GM19351 (cell line): ENCODE data around the gene CPA1.

Source experiments
- ATAC-seq: cut with Tn5 transposase; IDR thresholded peaks from one replicate; pipeline ENCODE4 v1.9.1; 2021; ENCODE audit warnings: mild to moderate bottlenecking, moderate library complexity; ENCODE audit not compliant: unreplicated experiment

CPA1 gene

DNA sequence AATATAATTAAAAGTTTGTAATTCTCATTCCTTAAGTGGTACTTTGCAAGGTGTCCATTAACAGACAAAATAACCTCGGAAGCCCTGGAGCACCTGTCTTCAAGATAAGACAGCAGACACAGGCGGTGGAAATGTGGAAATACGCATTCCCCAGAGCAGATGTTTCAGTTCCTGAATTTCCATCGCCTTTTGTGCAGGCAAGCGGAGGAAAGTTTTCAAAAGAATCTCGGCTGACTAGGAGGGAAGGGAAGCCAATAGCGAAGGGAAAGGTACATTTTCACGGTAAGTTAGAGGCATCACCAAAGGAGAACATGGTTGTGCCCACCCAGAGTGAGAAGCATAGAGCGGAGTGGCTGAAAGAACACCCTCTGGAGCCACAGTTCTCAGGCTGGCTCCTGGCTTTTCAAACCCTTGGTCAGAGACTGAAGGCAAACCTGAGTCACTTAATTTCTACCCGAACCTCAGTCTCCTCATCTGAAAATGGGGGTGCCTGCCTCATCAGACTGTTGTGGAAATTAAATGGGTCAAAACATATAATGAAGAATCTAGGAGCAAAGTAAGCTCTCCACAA is 13.6 kb downstream of the CPA1 start:
- no peak for ATAC-seq

DNA sequence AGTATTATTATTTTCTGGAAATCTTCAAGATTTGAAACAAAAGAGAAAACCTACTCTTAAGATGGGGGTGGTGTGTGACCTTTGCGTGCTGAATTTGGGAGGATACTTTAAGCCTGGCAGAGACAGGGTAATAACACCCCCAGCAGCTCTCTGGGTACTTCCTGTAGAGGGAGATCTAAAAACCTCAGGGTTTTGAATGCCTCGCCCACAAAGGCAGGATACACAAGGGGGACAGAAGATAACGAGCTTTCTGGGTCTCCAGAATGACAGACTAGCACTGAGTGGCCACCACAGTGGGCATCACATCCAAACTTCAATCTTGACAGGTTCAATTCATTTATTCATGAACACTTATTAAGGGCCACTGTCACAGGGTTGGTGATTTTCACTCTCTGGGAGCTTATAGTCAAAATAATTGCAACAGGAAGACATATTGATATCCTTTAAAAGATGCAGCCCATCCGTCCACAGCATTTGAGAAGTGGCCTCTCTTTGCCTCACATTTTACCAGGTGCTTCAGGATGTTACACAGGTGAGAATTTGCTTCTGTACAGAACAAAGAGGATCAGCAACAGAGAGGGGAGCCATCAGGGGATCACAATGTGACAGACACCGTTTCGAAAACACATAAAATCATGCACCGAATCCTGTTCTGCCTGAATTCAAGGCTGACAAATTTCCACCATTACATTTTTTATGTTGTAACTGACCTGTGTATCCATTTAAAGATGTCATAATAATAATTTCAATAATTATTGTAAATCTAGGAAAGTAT is 14.3 kb downstream of the CPA1 start:
- no peak for ATAC-seq

DNA sequence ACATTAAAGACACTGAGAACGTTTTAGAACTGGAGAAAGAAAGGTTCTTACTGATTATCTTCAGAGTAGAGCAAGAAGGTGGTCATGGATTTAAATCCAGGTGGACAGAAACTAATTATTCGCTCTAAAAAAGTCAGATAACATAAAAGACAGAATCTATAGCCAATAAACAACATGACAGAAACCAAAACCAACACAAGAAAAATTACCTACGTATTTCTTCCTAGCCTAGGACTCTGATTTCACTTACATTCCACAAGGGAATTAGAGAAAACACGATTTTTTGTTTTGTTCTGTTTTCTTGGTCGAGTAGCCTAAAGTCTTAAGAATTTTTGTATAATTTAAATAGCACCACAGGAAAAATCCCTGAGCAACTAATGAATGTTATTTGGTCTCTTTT is 15.1 kb downstream of the CPA1 start:
- no peak for ATAC-seq

DNA sequence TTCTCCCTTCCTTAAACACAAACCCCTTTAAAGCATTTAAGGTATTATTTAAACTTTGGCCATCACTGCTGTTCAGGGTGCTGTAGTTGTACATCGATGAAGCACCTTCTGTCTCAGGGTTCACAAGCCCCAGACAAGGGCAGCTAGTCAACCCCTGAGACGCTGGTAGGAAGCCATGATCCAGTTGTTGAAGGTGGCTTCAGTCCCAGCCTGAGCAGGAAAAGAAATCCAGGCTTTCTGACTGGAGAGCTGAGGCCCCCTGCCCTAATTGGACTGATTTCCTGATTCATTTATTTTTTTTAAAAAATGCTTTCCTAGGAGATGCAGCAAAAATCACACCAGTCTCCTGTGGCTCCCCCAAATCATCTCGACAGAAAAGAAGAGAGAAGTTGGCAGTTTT is 15.8 kb downstream of the CPA1 start:
- ATAC-seq: no peak

DNA sequence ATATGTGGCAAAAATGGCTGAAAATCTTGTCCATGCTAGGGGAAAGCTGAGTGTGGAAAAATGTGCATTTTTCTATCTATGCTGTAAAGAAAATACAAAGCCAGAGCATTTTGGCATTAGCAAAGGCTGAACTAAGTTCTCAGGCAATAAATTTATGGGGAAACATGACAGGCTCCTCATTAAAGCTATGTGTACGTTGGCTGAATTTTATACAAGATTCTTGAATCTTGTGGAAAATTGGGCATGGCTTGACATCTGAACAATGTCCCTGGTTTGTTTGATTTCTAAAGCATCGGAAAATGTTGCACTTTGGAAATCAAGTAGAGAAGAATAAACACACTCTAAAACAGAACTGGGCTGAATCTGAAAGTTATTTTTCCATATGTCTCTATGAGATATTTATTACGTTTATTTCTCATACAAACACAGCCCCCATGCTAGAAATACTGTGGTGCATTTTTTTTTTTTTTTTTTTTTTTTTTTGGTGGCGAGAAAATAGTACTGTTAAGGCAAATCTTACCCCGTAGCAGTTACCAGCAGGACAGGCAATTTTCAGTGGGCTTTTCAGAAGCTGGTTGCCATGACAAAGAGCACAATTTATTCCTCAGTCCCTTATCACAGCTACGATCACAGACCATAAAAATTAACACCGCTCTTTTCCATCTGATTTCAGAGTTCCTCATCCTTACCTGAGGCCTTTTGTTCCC is 16.9 kb downstream of the CPA1 start:
- no peak for ATAC-seq

DNA sequence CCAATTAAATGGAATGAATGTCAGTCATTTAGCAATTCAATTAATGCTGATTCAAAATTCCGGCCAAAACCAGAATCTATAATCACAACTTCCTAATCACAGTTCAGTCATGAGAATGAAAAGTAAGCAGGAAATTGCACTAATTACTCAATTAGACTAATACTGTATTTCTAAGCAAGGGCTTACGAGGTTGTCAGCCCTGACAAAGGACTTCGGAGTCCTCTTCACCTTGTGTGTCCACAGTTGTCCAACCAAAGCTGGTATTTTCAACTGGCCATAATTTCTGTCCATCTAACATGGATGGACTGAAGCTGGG is 17.4 kb downstream of the CPA1 start:
- no peak for ATAC-seq

DNA sequence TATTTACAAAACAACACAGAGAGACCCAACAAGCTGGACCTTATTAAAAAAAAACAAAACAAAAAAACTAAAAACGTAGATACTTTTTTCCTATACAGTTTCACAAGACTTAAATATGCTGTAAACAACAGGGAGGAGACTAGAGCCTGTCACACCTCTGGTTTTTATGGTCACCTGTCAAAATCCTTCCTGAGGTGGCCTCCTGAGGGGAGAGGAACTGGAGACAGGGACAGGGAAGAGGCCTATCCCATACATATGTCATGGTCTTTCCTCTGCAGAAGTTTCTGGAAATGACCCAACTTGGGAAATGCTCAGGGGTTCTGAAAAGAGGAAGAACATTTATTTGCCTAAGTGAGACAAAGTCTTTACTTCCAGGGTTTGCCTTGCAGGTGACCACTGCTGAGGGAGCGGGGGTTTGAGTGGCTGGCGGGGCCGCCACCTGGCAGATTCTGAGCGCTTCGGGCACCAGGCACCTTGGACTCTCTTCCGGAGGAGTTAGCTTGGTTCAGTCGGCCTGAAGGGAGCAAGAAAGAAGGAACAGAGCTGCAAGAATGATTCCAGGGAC is 18.3 kb downstream of the CPA1 start:
- no peak for ATAC-seq

DNA sequence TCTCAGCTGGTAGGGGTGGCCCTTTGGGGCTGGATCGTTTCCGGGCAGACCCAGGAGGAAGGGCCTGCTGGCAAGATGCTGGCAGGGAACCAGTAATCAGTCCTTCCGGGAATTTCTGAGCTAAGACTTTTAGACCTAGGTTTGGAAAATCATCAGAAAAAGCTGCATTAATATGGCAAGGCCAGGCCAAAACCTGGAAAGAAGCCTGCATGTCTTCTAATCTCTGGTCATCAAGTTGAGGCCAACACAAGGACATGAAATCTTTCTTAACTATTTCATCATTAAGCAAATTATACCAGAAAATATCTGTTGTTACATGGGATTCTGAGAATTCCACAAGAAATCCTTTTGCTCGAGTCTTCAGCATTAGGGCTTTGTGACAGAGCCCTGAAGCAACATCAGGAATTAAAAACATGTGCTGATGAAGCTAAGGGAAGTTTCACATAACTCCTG is 19.9 kb downstream of the CPA1 start:
- no peak for ATAC-seq

DNA sequence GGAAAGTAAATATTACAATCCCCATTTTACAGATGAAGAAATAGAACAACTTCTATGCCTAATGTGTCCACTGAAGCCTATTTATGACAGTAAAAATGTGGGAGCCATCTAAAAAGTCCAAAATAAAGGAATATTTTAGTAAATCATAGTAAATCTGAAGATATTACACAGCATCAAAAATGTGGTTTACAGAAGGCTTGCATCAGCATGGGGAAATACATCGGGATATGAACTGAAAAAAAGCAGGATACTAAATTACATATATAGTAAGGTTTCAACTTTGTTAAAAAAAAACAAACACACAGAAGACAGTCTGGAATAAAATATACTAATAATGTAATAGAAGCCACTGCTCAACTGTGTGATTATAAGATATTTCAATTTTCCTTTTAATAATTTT is 20.8 kb downstream of the CPA1 start:
- ATAC-seq: no peak

DNA sequence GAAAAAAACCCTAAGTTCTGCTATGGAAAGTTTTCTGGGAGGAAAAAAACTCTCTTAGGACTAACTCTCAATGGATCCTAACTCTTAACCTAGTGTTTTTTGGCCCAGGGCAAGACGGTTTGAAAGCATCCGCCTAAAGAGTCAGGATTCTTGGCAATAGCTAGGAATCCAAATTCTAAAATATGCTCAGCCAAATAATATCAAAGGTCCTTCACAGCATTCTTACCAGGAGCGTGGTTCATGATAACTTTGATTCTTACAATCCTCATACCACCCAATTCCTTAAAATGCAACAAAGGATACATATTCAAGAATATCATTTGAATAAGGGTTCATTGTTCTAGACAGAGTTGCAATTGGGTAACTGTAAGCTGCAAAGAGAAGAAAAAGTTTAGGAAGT is 21.3 kb downstream of the CPA1 start:
- ATAC-seq: no peak

DNA sequence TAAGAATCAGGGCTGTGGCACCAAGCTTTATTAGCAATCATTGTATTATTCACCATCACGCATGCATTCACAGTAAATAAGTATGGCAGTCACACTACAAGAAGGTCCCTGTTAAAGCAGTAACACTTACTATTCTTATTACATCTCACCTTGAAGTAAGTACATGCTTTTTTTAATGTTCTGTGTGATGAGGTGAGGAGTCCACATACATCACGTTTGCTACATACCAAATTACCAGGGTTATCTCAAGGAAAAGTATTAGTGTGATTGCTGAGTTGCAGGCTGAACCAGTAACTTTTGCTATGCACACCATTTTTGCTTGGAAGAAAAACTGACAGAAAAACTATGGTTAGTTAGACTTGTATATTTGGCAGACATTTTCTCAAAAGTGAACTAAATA is 24.7 kb downstream of the CPA1 start:
- no peak for ATAC-seq

DNA sequence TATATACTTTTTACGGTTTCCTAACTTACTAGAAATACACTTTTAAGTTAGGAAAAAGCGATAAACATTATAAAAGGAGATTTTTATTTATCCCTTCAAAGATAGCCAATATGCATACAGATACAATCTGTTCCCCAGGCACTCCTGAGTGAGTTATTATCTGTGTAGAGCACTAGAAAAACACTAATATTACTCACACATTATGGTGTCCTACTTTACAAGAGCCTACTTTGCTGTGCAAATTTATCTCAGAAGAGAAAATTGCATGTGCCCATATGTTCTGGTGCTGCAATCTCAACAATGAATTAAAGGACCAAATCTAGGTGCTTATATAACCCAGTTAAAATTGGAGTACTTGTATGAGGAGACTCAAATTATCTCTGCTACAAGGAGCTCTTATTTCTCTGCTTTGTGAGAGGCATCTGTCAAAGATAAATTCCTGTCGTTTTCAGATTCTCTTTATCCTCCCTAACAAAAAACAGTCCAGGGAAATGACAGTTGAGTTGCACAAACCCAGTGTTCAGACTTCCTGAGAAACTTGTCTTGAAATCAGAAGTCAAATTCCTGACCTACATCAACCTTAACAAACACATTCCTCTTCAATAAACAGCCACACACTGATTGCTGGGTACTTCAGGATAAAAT is 28.9 kb downstream of the CPA1 start:
- no peak for ATAC-seq

DNA sequence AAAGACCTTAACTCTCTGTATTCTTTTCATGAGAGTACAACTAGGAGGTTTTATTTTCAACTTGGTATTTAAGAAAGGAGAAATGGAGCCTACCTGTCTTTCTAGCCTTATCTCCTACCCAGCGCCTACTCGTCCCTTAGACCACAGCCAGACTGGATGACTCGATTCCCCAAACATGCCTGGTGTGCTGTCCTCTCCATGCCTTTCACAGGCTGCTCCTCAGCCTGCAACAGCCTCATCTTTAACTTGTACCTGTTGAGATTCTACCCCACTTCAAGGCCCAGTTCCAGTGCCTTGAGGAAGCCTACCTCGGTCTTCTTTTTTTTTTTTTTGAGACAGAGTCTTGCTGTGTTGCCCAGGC is 29.4 kb downstream of the CPA1 start:
- ATAC-seq: no peak

DNA sequence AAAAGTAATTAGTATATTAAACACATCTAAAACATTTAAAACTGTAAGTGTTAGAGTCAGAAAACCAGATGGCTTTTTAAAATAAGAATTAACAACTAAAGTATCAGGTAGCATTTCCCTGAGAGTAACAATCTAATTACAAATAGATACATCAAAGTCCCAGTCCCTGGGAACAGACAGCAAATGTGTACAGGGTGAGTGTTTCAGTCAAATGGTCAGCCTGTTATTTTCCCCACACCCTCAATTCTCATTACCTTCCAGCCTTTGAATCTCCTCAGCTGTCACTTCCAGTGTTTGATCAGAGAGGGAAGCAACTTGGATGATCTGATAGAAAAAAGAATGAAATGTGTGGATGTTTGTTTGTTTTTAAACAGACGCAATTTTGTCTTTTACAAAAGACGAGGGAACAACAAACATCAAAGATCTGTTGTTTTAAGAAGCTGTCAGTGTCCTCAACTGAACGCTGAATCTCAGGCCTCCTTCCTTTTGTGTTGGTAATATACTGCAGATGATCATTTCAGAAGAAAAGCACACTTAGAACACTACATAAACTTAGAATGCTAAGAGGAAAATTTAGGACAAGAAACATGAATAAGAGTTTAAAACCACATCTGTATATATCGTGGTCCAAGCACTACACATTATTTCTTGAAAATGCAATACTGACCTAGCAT is 30.7 kb downstream of the CPA1 start:
- no peak for ATAC-seq

DNA sequence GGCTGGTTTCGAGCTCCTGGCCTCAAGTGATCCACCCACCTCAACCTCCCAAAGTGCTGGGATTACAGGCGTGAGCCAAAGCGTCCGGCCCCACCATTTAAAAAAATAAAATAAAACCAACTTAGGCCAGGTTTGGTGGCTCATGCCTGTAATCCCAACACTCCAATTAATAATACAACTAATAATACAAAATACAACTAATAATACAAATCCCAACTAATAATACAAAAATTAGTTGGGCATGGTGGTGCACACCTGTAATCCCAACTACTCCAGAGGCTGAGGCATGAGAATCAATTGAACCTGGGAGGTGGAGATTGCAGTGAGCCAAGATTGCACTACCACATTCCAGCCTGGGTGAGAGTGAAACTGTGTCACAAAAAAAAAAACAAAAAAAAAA is 32.9 kb downstream of the CPA1 start:
- no peak for ATAC-seq

DNA sequence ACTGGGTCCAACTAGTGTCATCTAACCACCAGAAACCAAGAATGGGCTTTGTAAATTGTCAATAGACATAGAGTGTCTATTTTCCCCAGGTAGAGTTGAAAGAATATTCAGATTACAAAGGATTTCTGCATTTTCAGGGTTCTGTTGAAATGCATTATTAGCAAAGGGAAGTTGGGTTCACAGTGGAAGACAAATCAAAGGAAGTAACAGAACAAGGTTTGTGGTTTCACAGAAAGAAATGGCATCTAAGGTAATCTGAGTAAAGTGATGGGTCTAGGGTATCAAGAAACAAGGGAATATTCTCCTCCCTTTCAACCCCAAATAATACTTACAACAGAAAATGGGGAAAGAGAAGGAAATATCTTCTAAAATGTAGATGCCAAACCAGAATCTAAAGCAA is 34.7 kb downstream of the CPA1 start:
- no peak for ATAC-seq

DNA sequence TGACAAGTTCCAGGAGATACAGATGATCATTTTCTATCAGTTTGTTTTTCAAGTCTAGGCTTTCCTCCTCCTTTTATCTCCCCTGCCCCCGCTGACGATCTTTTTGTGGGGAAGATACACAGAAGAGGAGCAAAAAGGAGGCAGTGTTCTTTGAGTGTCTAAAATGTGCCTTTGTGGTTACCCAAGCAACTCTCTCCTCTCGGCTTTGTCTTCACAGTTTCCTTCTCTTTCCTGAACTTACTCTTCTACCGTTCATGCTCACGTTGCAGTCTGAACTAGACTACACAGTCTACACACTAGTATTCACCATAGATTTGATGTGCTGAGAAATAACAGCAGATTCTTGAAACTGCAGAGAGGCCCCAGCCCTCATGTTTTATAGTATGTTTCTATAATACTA is 36.9 kb downstream of the CPA1 start:
- no peak for ATAC-seq

DNA sequence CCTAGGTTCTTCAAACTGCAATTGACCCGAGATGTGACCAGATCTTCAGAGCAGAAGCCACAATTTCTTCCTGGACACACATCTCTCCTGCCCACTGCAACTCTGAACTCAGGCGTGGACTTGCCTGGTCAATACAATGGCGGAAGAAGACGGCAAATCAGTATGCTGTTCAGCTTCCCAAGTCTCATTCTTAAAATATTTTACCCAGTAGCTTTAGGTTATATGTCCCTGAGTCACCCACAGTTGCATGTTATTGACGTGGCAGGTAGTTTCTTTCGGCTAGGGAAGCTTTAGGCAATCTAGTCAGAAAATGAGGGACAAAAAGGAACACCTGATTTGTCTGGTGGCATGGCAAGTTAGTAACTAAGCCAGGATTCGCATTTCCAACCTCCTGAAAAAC is 38.0 kb downstream of the CPA1 start:
- no peak for ATAC-seq

DNA sequence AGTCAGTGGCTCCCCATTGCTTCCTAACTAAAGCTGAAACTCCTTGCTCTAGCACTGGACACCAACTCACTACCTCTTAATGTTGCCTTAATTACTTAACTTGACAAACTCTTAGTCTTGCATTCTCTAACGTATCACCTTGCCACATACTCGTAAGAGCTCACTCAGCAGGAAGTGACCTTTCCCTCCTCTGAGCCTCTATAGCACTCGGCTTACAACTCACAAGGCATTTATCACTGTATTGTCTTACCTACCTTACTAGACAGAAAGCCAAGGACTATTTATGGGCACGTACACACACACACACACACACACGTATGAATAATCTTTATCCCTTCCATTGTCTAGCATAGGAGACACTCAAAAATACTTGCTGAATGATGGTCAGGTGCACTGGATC is 39.4 kb downstream of the CPA1 start:
- ATAC-seq: no peak

DNA sequence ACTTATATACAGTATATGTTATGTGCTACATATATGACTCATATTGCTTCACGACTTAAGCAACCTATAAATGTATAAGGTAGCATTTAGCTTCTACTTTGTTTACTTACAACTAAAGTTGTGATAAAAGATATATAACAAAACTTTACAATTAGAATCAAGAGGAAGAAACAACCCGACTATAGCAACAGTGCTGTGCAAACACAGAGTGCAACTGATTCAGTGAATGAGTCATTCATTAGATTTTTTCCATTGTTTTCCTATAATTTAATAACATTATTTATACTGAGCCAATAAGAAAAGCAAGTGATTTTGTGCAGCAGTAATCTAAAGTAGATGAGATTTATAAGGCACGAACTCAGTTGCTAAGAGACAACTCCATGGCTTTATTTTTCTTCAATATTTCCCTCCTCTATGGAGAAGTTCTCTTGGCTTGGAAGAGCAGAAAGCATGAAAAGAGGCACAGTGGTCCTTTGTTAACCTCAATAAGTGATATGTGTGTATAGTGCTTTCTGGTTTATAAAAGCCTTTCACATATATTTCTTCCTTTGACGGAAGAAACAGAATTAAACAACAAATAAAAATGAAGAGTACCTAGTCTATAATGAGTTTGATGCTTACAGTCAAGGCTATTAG is 40.8 kb downstream of the CPA1 start:
- ATAC-seq: no peak

DNA sequence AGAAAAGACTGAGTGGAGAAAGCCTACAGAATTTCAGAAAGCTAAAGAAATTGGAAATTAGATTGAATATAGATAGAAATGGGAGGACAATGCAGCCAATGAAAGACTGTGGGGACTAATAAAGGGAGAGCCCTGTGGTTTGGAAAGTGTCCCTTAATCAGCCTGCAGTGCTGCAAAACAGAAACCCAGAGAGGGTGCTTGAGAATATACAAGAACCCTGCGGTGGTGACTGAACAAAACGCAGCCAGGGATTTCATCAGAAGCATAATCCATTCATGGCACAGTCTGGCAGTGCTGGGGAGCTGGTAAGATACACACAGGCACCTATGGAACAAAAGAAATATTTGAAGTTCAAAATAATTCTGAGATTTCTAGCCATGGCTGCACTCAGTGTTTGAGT is 41.4 kb downstream of the CPA1 start:
- ATAC-seq: no peak
